ENCODE results near the gene CARMIL3.

GRCh38 chr14:24080142-24080530, 28.3 kb downstream of the CARMIL3 start:
- TF ChIP-seq CTCF (IDR thresholded peaks at IDR 0.05) (no peak), POLR2A (IDR thresholded peaks at IDR 0.05) (no peak)

Measured in thyroid gland (tissue), 4 donors.